HG02970 (cell line): ENCODE data around the gene UNC13A.

ENCODE experiments used
- ATAC-seq: cut with Tn5 transposase; IDR thresholded peaks from one replicate; pipeline ENCODE4 v1.9.1; 2021; ENCODE audit warnings: mild to moderate bottlenecking, moderate library complexity, moderate number of reproducible peaks; ENCODE audit not compliant: unreplicated experiment, low FRiP score

Gene UNC13A

DNA sequence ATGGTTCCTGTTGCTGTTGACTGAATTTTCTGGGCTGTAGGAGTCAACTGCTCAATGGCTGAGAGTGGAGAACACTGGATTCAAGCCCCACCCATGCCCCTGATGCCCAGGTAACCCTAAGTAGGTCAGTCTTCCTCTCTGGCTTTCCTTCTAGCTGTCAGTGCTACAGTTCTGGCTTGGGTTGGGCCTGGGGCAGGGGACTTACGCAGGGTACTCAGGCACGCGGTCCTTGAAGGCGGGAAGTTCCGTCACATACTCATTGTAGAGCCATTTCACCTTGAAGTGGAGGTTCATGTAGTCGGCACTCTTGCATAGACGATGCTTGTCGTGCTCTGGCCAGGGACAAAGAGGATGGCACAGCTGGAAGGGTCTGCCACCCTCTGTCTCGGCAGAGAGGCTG, 55.6 kb downstream of the UNC13A start:
- ATAC-seq = no peak

DNA sequence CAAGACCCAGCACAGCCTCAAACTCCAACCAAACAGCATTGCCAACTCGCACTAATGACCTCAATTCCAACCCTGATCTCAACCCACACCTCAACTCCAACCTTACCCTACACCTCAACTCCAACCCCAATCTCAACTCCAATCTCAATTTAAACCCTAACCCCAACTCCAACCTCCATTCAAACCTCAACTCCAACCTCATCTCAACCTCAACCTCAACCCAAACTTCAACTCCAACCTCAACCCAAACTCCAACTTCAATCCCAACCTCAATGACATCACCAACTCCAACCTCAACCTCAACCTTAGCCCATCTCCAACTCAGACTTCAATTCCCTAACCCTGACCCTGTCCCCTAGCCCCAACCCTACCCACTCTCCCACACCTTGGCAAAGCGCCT, 58.4 kb downstream of the UNC13A start:
- ATAC-seq = no peak

DNA sequence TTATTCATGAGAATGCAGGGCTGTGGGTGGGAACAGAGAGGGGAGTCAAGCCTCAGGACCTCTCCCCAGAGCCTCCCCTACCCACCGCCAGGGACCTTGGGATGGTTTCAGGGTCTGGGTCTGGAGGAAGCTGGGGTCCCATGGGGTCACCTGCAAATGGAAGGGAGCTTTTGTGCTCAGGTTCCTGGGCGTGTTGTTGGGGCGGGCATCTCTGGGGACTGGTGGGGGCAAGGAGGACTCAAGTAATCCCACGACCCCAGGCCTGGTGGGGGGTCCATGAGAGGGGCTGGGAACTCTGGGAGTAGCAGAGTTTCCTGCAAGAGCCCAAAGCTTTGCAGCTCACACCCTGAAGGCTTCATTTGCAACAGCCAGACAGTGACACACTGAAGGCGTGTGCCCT, 60.2 kb downstream of the UNC13A start:
- ATAC-seq = no peak

DNA sequence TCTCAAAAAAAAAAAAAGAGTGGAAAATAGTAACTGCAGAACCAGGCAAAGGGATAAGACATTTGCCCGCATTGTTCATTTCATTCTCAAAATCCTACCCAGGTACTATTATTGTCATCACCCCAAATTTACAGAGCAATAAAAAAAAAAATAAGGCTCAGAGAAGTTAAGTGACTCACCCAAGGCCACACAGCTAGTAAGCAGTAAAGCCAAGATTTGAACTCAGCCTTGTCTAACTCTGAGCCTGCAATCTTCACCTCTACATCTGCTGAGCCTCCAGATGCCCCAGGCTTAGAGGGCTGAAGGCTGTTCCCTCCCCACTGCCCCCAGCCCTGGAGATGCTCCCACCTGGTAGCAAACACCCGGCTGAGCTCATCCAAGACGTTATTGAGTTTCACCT, 61.0 kb downstream of the UNC13A start:
- ATAC-seq = no peak

DNA sequence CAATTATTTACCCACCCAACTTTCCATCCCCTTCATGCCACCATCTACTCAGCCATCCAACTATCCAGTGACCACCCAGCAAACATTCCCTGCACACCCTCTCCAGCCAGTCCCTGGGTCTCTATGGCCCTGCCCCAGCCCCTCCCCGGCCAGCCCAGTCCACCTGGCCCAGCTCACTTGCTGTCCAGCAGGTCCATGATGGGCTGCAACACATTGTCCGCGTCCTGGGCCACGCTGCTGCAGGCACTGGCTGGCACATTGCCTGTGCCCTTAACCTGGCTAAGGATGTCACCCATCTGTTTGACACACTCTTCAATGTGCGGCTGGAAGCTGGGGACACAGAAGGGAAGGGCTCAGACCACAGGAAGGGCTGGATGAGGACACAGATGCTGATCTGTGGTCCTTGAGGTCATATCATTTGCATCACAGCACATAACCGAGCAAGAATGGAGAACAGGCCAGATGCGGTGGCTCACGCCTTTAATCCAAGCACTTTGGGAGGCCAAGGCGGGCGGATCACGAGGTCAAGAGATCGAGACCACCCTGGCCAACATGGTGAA, 61.6 kb downstream of the UNC13A start:
- no peak for ATAC-seq

DNA sequence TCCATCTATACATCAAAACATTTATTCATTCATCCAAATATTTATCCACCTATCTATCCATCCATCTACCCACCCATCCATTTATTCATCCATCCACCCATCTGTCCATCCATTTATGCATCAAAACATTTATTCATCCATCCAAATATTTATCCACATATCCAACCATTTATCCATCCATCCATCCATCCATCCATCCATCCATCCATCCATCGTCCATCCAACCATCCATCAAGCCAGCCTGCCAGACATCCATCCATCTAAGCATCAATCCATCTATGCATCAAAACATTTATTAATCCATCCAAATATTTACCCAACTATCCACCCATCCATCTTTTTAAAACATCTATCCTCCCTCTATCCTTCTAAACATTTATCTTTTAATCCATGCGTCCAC, 62.2 kb downstream of the UNC13A start:
- ATAC-seq = no peak

DNA sequence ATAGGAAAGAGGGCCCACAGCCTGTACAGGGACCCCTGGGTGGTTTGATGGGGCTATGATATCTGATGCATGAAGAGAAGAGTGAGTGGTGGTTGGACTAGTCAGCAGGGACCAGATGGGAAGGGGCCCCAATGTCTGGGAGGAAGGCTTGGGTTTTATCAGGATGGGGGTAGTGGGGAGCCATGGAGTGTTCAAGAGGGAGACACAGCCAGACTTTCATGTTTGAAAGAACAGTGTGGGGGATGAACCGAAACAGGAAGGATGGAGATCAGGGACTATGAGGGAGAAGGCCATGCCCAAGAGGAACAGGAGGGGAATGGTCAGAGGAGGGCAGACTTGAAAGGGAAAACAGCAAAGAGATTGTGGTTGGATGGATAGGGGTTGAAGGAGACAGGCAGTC, 63.1 kb downstream of the UNC13A start:
- ATAC-seq = no peak

DNA sequence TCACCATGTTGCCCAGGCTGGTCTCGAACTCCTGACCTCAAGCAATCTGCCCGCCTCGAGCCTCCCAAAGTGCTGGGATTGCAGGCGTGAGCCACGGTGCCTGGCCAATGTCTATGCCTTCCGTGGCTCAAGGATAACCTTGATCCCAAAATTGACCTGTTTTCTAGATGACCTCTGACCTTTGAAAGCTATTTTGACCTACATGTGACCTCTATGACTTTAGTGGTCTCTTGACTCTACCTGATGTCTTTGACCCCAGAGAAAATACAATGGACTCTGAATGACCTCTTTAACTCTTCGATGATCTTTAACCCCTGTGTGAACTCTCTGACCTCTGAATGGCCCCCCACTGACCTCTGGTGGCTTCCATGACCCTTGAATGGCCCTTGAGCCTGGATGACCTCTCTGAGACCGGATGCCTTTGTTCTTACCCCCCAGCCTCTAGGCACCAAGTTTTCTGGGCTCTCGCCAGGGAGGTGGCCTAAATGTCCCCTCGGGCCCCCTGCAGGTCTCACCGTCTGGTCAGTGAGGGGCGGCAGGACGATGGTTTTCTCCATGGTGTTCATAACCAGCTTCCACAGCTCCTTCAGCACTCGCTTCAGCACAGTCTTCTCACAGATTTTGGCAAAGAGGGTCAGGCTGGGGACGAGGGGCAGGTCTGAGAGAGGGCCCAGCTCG, 63.7 kb downstream of the UNC13A start:
- ATAC-seq = no peak

DNA sequence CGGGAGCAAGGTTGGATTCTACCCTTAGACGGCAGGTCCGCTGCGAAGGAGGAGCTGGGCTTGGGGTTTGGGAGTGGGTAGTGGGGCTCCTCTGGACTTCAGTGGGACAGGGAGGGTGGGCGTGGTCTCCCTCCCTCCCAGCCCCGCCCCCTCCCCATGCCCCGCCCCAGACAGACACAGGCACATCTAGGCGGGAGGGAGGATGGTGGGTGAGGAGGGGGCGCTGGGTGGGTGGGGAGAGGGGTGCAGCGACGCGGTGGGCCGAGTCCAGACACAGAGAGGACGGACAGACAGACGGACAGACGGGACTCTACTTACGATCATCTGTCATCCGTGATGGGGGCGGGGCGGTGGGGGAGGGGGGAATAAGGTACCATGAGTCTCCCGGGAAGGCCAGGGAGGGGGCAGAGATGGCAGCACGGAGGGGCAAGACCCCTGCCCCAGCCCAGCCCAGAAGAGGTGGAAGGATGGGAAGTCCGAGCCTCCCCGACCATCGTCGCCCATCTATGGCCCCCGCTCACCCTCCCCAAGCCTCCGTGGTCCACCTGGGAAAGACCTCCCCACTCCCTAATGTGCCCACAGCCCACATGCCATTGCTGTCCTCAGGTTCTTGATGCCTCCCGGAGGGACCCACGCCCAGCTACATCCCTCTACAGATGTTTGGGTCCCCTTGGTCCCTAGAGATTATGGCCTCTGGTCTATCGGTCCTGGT, 64.8 kb downstream of the UNC13A start:
- no peak for ATAC-seq

DNA sequence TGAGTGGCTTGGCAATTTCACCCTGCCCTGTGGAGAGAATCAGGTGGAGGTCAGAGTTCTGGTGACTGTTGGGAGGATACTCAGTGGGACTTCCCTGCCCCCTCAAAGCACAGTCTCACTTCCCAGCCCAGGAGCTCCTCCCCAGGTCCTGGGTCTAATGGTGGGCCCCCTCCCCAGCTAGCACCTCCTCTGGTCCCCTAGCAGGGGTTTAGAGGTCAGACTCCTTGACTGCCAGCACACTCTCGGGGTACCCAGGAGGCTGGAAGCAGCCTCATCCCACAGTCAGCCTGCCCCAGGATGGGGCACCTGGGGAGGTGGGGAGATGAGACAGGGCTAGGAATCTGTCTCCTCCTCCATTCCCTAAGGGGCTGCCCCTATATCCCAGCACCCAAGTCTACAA, 67.5 kb downstream of the UNC13A start:
- no peak for ATAC-seq

DNA sequence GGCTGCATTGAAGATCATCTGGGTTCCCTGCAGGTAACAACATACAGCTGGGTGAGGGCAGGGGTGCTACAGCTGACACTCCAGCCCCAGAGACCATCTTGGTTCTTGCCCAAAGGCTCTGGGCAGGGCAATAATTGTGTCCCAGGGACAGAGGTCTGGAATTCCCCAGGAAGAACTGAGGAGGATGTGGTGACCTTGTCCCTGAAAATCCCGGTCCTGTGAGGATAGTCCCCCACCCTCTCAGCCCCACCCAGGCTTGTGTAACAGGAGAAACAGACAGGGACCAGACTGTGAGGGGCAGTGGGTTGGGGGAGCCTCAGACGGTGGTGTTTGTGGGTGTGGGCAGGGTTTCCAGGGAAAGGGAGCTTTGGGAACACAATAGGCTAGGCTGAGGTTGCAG, 69.2 kb downstream of the UNC13A start:
- ATAC-seq = no peak

DNA sequence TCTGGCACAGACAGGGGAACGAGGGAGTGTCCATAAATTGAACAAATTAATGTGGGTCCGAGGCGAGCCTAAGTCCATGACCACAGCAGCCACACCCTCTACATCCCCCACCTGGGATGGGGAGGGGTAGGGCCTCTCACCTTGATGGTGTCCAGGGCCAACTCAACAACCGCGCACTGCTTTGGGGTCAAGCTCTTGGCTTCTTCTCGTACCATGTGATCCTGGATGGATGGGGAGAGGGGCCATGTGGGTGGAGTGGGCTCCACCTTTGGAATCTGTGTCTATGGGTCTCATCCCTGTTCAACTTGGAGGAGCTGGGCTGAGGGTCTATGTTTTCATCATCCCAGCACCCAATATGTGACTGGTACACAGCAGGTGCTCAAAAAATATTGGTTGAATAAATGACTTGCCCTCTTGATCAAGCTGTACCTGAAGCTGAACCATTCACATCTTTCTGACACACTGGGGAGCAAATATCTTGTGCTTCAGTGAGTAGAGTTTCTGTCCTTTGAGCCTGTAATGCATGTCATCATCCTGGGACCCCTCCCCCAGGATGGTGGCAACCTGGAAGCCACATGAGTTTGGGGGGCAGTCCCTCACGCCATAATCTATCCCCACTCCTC, 69.8 kb downstream of the UNC13A start:
- ATAC-seq = no peak

DNA sequence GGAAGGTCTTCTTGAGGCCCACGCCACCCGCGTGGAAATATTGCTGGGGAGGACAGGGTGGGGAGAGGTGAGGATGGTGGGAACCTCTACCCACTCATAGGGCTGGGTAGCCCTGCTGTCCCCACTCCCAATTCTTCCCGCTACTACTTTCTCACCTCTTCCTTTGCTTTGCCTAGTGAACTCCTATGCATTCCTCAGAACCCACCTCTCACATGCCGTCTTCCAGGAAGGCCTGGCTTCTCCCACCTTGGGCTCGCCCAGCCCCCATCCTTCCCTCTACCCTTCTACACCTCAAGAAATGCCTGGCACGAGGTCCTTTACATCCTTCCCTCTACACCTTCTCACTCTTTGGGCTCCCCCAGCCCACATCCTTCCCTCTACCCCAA, 70.4 kb downstream of the UNC13A start:
- ATAC-seq = no peak

DNA sequence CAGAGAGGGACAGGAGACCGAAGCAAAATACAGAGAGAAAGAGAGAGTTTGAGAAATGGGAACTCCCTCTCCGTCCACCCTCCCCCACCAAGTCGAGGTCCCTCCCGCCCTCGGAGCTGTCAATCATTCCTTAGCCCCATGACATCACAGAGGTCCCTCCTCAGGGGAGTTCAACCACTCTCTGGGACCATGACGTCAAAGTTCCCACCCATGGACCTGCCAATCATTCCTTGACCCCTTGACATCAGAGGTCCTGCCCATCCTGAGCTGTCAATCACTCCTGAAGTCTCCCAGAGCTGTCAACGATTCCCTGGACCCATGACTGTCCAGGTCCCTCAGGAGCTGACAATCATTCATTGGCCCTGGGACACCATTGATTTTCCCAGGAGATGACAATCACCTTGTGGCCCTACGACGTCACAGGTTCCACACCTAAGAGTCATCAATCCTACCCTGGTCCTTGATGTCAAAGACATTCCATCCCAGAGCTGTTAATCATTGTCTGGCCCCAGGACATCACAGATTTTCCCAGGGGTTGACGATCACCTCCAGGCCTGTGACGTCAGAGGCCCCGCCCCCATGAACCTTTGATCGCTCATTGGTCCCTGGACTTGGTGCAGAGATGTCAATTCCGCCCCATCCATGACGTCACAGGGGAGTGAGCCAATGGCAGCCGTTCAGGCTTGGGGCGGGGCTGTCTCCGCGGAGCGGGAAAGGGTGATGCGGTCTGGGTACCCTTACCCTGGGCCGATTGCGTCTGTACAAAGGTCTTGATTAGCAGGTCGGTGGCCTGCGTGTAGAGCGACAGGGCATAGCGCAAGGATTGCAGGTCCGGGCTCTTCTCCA, 71.0 kb downstream of the UNC13A start:
- ATAC-seq = no peak

DNA sequence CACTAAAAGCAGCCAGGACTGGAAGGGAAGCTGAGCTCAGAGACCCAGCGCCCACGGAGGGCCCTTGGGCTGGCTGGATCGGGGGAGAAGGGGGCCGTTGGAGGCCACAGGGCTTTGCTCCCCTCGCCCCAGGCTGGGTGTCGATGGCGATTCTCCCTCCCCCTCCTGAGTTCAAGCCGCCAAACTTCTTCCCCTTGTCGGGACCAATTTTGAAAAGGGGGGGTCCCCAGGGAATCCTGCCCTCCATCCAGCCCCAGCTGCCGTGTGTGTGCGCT, 71.5 kb downstream of the UNC13A start:
- ATAC-seq = no peak

DNA sequence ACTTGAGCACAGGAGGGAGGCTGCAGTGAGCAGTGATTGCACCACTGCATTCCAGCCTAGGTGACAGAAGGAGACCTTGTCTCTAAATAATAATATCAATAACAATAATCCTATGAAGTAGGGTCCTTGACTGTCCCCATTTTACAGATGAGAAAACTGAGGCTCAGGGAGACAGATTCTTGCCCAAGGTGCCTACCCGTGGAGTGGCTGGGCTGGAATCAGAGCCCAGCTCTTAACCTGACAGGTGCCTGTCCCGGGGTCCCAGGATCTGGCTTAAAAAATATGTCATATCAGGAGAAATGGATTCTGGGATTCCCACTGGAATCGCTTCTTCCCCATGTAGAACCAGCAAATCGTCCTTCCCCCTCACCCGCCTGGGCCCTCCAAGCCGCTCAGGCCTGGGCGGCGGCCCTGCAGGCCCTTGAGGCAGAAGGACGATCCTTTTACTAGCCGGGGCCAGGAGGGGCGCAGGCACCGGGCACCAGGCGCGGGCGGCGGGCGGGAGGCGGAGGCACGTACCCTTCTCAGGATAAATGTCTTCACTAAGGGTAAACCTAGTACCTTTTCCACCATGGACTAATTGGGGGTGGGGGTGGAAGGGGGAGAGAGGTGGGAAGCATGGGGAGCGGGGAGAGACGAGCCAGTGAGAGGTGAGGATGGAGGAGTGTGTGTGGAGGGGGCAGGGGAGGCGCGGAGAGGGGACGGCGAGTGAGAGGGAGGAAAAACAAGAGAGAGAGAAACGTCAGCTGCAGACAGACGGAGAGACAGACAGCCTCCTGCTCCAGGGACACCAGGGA, 72.1 kb downstream of the UNC13A start:
- no peak for ATAC-seq

DNA sequence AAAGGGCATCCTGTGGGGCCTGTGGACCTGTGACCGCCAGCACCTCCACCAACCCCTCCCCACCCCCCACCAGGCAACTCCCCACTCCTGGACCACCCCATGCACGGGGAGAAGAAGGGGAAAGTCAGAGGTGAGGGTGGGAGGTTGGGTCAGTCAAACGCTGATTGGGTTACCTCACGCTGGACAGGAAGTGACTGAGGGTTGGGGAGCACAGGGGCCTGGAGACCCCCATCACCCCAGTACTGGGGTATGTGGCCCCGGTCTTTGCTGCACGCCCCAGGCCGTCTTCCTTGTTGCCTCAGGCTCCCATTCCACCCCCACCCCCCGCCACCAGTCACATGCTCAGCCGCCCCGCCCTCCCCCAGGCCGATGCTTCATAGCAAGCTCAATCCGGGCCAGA, 73.7 kb downstream of the UNC13A start:
- no peak for ATAC-seq

DNA sequence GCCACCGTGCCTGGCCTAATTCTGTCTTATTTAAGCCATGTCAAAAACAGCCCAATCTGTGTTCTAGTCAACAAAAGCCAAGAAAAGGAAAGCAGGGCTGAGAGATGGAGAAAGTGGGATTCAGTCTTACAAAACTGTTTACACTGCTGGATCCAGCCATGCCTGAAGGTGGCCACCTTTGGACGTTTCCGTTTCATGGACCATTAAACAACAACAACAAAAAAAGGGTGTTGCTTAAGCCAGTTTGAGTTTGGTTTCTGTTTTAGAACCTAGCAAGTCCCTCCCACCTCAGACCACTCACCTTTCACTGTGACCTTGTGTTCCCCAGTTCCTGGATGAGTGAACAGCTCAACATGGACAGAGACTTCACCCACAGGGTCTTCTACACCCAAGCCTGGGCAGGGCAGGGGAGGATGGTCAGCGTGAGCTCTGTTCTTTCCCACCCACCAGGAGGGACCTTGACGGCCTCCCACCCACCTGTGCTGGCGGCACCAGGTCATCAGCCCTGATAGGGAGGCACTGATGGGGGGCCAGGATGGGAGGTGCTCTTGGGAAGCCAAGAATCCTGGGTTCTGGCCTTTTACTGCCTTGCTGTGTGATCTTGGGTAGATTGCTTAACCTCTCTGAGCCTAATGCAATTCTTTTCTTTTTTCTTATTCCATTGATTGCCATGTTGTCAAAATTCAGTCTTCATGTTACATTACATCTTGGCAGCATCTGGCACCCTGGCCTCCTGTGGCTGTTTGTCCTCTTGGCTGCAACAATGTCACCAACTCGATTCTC, 76.5 kb downstream of the UNC13A start:
- no peak for ATAC-seq

DNA sequence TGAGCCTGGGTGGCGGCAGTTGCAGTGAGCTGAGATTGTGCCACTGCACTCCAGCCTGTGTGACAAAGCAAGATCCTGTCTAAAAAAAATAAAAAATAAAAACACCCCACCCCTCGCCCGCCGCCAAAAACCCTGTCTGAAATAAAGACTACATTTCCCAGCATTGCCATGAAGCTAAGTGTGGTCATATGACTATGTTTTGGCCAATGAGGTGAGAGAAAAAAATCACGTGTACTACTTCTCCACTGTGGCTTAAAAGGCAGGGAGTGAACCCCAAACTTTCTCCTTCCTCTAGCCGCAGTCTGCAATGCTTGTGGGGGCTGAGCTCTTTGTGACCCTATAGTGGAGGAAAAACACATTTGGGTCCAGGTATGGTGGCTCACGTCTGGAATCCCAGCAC, 77.8 kb downstream of the UNC13A start:
- ATAC-seq = no peak

DNA sequence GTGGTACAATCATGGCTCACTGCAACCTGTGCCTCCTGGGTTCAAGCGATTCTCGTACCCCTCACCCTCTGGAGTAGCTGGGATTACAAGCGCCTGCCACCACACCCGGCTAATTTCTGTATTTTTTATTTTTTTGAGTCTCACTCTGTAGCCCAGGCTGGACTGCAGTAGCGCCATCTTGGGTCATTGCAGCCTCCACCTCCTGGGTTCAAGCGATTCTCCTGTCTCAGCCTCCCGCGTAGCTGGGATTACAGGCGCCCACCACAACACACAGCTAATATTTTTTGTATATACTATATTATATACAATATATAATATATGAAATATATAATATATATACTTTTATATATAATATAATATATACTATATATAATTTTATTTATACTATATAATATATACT, 80.2 kb downstream of the UNC13A start:
- no peak for ATAC-seq
